GM21619 (cell line): ENCODE data around the gene LHCGR.

Source experiments
- ATAC-seq: cut with Tn5 transposase; IDR thresholded peaks from one replicate; pipeline ENCODE4 v1.9.1; 2021; ENCODE audit not compliant: unreplicated experiment

LHCGR gene

GRCh38 chr2:48755473-48755872 lies at the start of gene LHCGR:
Gene LHCGR, minus strand, starts transcription at chr2:48755724. Its CDS starts 53 bp downstream, at chr2:48755671.
- no peak for ATAC-seq

- no peak for ATAC-seq
Measured at GRCh38 chr2:48799601-48800000, 44.1 kb upstream of the LHCGR start.

- no peak for ATAC-seq
Measured at GRCh38 chr2:48795065-48795464, 39.5 kb upstream of the LHCGR start.

GRCh38 chr2:48793671-48794070 lies 38.1 kb upstream of the LHCGR start:
- no peak for ATAC-seq

GRCh38 chr2:48792030-48792429 lies 36.5 kb upstream of the LHCGR start:
- no peak for ATAC-seq

GRCh38 chr2:48790407-48791170 lies 35.1 kb upstream of the LHCGR start:
- ATAC-seq = no peak

GRCh38 chr2:48787580-48787979 lies 32.1 kb upstream of the LHCGR start:
- no peak for ATAC-seq

- no peak for ATAC-seq
Measured at GRCh38 chr2:48781366-48781765, 25.8 kb upstream of the LHCGR start.

- ATAC-seq = no peak
Measured at GRCh38 chr2:48779019-48779716, 23.6 kb upstream of the LHCGR start.

- ATAC-seq = no peak
Measured at GRCh38 chr2:48774251-48774650, 18.7 kb upstream of the LHCGR start.

- no peak for ATAC-seq
Measured at GRCh38 chr2:48771241-48772014, 15.9 kb upstream of the LHCGR start.

- no peak for ATAC-seq
Measured at GRCh38 chr2:48770181-48770580, 14.7 kb upstream of the LHCGR start.

- ATAC-seq = no peak
Measured at GRCh38 chr2:48768669-48769068, 13.1 kb upstream of the LHCGR start.

- ATAC-seq = no peak
Measured at GRCh38 chr2:48767330-48767729, 11.8 kb upstream of the LHCGR start.

GRCh38 chr2:48760826-48761225 lies 5.3 kb upstream of the LHCGR start:
- no peak for ATAC-seq

GRCh38 chr2:48759682-48760081 lies 4.2 kb upstream of the LHCGR start:
- ATAC-seq = no peak

- ATAC-seq = peak; percentile 46
Measured at GRCh38 chr2:48756289-48756688, 765 bp upstream of the LHCGR start.

- ATAC-seq = no peak
Measured at GRCh38 chr2:48754874-48755273, 650 bp downstream of the LHCGR start.

GRCh38 chr2:48753228-48753627 lies 2.3 kb downstream of the LHCGR start:
- ATAC-seq = no peak

GRCh38 chr2:48750128-48750739 lies 5.3 kb downstream of the LHCGR start:
- peak; percentile 59 for ATAC-seq
